ENCODE results near the gene LETM1.

LETM1 gene

GRCh38 chr4:1890979-1891570 is 35.1 kb upstream of the LETM1 start:
- H3K4me1 ChIP-seq (ENCODE audit: control insufficient read depth in 2 of 2, insufficient read depth in 1 of 2, low read depth in 1 of 2, low read length in 2 of 2) = no peaks in the 10 kb centered on the region
- H2BK5ac ChIP-seq (ENCODE audit: low read length) = no peak overlapping the region
- H4K91ac ChIP-seq (ENCODE audit: low read depth, low read length, poor library complexity) = no peak overlapping the region
- no peak overlapping the region for H3K23ac ChIP-seq (ENCODE audit: low read depth, low read length, poor library complexity)
- H2BK12ac ChIP-seq (ENCODE audit: low read length) = no peak overlapping the region
- no peak overlapping the region for H3K18ac ChIP-seq (ENCODE audit: low read length)
- H3K4ac ChIP-seq (ENCODE audit: low read length) = no peak overlapping the region
- no peaks in the 10 kb centered on the region for H3K27me3 ChIP-seq (ENCODE audit: control insufficient read depth in 3 of 3, insufficient read depth in 3 of 3, low read depth in 1 of 3, low read length in 3 of 3)
- H3K14ac ChIP-seq (ENCODE audit: low read length) = no peak overlapping the region
- H2BK15ac ChIP-seq (ENCODE audit: low read length) = no peak overlapping the region
- DNase-seq (ENCODE audit: low spot score) = no peak
- peaks cover 13% of the 10 kb centered on the region for H3K79me1 ChIP-seq (ENCODE audit: low read depth, low read length)
- H3K4me3 ChIP-seq (ENCODE audit: low read length in 2 of 2) = no peak overlapping the region
- peaks cover 6 to 79% of the 10 kb centered on the region in 2 donors for H3K36me3 ChIP-seq (replicated peaks in 1 of 2; ENCODE audit: control insufficient read depth in 2 of 2, insufficient read depth in 2 of 2, low read length in 2 of 2)
- H3K9ac ChIP-seq (ENCODE audit: low read depth, low read length, poor library complexity) = no peak overlapping the region
- H2BK120ac ChIP-seq (ENCODE audit: low read depth, low read length) = no peak overlapping the region
- peaks cover 0 to 17% of the 10 kb centered on the region in 2 donors for H3K9me3 ChIP-seq (replicated peaks in 1 of 2; ENCODE audit: control insufficient read depth in 2 of 2, insufficient read depth in 1 of 2, low read depth in 1 of 2, low read length in 2 of 2)
- no peak overlapping the region for H3K27ac ChIP-seq (replicated peaks; ENCODE audit: low read length)
- no peak overlapping the region for H2AK5ac ChIP-seq (ENCODE audit: low read depth, low read length)
- no peak overlapping the region for H4K8ac ChIP-seq (ENCODE audit: low read depth, low read length)
- no peak overlapping the region for H2AFZ ChIP-seq (ENCODE audit: low read length)
- no CpG with 5 or more reads among the region's 11 CpGs for WGBS, 2 donors (ENCODE audit: extremely low coverage in 2 of 2, insufficient read length in 2 of 2, insufficient replicate concordance in 1 of 2)
- no peak overlapping the region for H3K4me2 ChIP-seq (ENCODE audit: insufficient read depth, low read length, poor library complexity, severe bottlenecking)

- Histone ChIP-seq H3K9me3 (replicated peaks in 1 of 2; ENCODE audit: control insufficient read depth in 2 of 2, insufficient read depth in 1 of 2, low read depth in 1 of 2, low read length in 2 of 2) (peaks cover 2 to 11% of the 10 kb centered on the region in 2 donors), H3K27ac (replicated peaks; ENCODE audit: low read length) (no peak overlapping the region), H3K4me2 (ENCODE audit: insufficient read depth, low read length, poor library complexity, severe bottlenecking) (no peak overlapping the region), H3K79me1 (ENCODE audit: low read depth, low read length) (peaks cover 13% of the 10 kb centered on the region), H2AK5ac (ENCODE audit: low read depth, low read length) (no peak overlapping the region), H2BK12ac (ENCODE audit: low read length) (no peak overlapping the region), H3K4me1 (ENCODE audit: control insufficient read depth in 2 of 2, insufficient read depth in 1 of 2, low read depth in 1 of 2, low read length in 2 of 2) (peaks cover 0 to 2% of the 10 kb centered on the region in 2 donors), H2BK15ac (ENCODE audit: low read length) (no peak overlapping the region), H3K23ac (ENCODE audit: low read depth, low read length, poor library complexity) (no peak overlapping the region), H4K91ac (ENCODE audit: low read depth, low read length, poor library complexity) (no peak overlapping the region), H3K9ac (ENCODE audit: low read depth, low read length, poor library complexity) (no peak overlapping the region), H3K18ac (ENCODE audit: low read length) (no peak overlapping the region), H3K27me3 (ENCODE audit: control insufficient read depth in 3 of 3, insufficient read depth in 3 of 3, low read depth in 1 of 3, low read length in 3 of 3) (no peaks in the 10 kb centered on the region), H3K4me3 (ENCODE audit: low read length in 2 of 2) (no peak overlapping the region), H2BK5ac (ENCODE audit: low read length) (no peak overlapping the region), H2BK120ac (ENCODE audit: low read depth, low read length) (no peak overlapping the region), H3K4ac (ENCODE audit: low read length) (no peak overlapping the region), H3K36me3 (replicated peaks in 1 of 2; ENCODE audit: control insufficient read depth in 2 of 2, insufficient read depth in 2 of 2, low read length in 2 of 2) (peaks cover 7 to 61% of the 10 kb centered on the region in 2 donors), H3K14ac (ENCODE audit: low read length) (no peak overlapping the region), H4K8ac (ENCODE audit: low read depth, low read length) (no peak overlapping the region), H2AFZ (ENCODE audit: low read length) (no peak overlapping the region)
- no peak for DNase-seq (ENCODE audit: low spot score)
- no CpG with 5 or more reads among the region's 2 CpGs for WGBS, 2 donors (ENCODE audit: extremely low coverage in 2 of 2, insufficient read length in 2 of 2, insufficient replicate concordance in 1 of 2)
Measured at GRCh38 chr4:1887052-1887451, 31.1 kb upstream of the LETM1 start.

DNA sequence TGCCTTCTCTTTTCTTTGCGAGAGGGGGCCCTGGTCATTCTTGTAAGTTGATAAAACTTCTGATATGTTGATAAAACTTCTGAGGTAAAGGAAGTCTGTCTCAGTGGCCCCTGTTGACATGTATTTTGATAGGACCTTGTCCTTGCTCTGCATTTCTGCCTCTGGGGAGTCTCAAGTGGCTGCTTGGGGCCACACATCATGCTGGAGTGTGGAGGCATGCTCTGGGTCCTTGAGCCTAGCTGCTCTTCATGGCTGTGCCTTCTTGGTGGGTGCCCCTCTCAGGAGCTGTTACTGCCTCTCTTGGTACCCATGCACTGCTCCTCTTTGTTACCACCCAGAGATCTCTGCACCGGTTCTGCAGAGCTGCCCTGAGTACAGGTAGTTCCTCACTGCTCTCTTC is 29.5 kb upstream of the LETM1 start:
- Histone ChIP-seq H2AFZ (ENCODE audit: low read length) (no peak overlapping the region), H3K4me3 (ENCODE audit: low read length in 2 of 2) (no peak overlapping the region), H2BK12ac (ENCODE audit: low read length) (no peak overlapping the region), H4K91ac (ENCODE audit: low read depth, low read length, poor library complexity) (no peak overlapping the region), H3K9me3 (replicated peaks in 1 of 2; ENCODE audit: control insufficient read depth in 2 of 2, insufficient read depth in 1 of 2, low read depth in 1 of 2, low read length in 2 of 2) (peaks cover 2 to 16% of the 10 kb centered on the region in 2 donors), H3K36me3 (replicated peaks in 1 of 2; ENCODE audit: control insufficient read depth in 2 of 2, insufficient read depth in 2 of 2, low read length in 2 of 2) (peaks cover 5 to 60% of the 10 kb centered on the region in 2 donors), H2AK5ac (ENCODE audit: low read depth, low read length) (no peak overlapping the region), H3K4me1 (ENCODE audit: control insufficient read depth in 2 of 2, insufficient read depth in 1 of 2, low read depth in 1 of 2, low read length in 2 of 2) (peaks cover under 1 to 2% of the 10 kb centered on the region in 2 donors), H3K79me1 (ENCODE audit: low read depth, low read length) (peaks cover 8% of the 10 kb centered on the region), H2BK15ac (ENCODE audit: low read length) (no peak overlapping the region), H3K4me2 (ENCODE audit: insufficient read depth, low read length, poor library complexity, severe bottlenecking) (no peak overlapping the region), H3K23ac (ENCODE audit: low read depth, low read length, poor library complexity) (peak overlapping the region; percentile 62), H3K14ac (ENCODE audit: low read length) (no peak overlapping the region), H4K8ac (ENCODE audit: low read depth, low read length) (no peak overlapping the region), H3K27ac (replicated peaks; ENCODE audit: low read length) (no peak overlapping the region), H3K4ac (ENCODE audit: low read length) (no peak overlapping the region), H2BK120ac (ENCODE audit: low read depth, low read length) (no peak overlapping the region), H3K18ac (ENCODE audit: low read length) (peak overlapping the region; percentile 28), H3K27me3 (ENCODE audit: control insufficient read depth in 3 of 3, insufficient read depth in 3 of 3, low read depth in 1 of 3, low read length in 3 of 3) (no peaks in the 10 kb centered on the region), H2BK5ac (ENCODE audit: low read length) (no peak overlapping the region), H3K9ac (ENCODE audit: low read depth, low read length, poor library complexity) (no peak overlapping the region)
- WGBS, 2 donors (ENCODE audit: extremely low coverage in 2 of 2, insufficient read length in 2 of 2, insufficient replicate concordance in 1 of 2) = no CpG with 5 or more reads among the region's 2 CpGs
- no peak for DNase-seq (ENCODE audit: low spot score)

DNA sequence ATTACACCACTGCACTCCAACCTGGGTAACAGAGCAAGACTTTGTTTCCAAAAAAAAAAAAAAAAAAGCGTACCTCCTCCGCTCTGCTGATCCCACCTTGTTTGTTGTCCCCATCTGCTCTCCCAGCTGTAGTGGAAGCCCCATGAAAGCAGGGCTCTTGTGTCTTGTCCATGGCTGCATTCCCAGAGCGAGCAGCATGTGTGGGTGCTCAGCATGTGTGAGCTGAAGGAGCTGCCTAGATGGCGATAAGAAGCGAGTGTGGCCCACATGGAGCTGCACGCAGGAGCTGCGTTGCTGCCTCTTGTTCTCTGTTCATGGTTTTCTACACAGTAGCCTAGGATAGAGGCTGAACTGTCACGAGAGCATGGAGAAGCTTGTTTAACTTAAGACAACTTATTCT is 27.6 kb upstream of the LETM1 start:
- H2AFZ ChIP-seq (ENCODE audit: low read length) = no peak overlapping the region
- no peak overlapping the region for H3K27ac ChIP-seq (replicated peaks; ENCODE audit: low read length)
- H3K9me3 ChIP-seq (replicated peaks in 1 of 2; ENCODE audit: control insufficient read depth in 2 of 2, insufficient read depth in 1 of 2, low read depth in 1 of 2, low read length in 2 of 2) = peaks cover 5% of the 10 kb centered on the region in 2 donors
- no peak overlapping the region for H3K4ac ChIP-seq (ENCODE audit: low read length)
- H3K4me3 ChIP-seq (ENCODE audit: low read length in 2 of 2) = peak overlapping the region in 1 of 2 donors; percentile 61
- H3K23ac ChIP-seq (ENCODE audit: low read depth, low read length, poor library complexity) = no peak overlapping the region
- peaks cover 8 to 11% of the 10 kb centered on the region in 2 donors for H3K4me1 ChIP-seq (ENCODE audit: control insufficient read depth in 2 of 2, insufficient read depth in 1 of 2, low read depth in 1 of 2, low read length in 2 of 2)
- H2AK5ac ChIP-seq (ENCODE audit: low read depth, low read length) = no peak overlapping the region
- no peak overlapping the region for H3K14ac ChIP-seq (ENCODE audit: low read length)
- no peak overlapping the region for H3K18ac ChIP-seq (ENCODE audit: low read length)
- no peaks in the 10 kb centered on the region for H3K27me3 ChIP-seq (ENCODE audit: control insufficient read depth in 3 of 3, insufficient read depth in 3 of 3, low read depth in 1 of 3, low read length in 3 of 3)
- no peak overlapping the region for H4K8ac ChIP-seq (ENCODE audit: low read depth, low read length)
- no peak overlapping the region for H2BK120ac ChIP-seq (ENCODE audit: low read depth, low read length)
- H2BK12ac ChIP-seq (ENCODE audit: low read length) = no peak overlapping the region
- H3K36me3 ChIP-seq (replicated peaks in 1 of 2; ENCODE audit: control insufficient read depth in 2 of 2, insufficient read depth in 2 of 2, low read length in 2 of 2) = peaks cover 8 to 53% of the 10 kb centered on the region in 2 donors
- H3K4me2 ChIP-seq (ENCODE audit: insufficient read depth, low read length, poor library complexity, severe bottlenecking) = no peak overlapping the region
- no peak overlapping the region for H4K91ac ChIP-seq (ENCODE audit: low read depth, low read length, poor library complexity)
- no peak overlapping the region for H2BK15ac ChIP-seq (ENCODE audit: low read length)
- peak overlapping the region; percentile 50 for H3K9ac ChIP-seq (ENCODE audit: low read depth, low read length, poor library complexity)
- peaks cover 8% of the 10 kb centered on the region for H3K79me1 ChIP-seq (ENCODE audit: low read depth, low read length)
- H2BK5ac ChIP-seq (ENCODE audit: low read length) = no peak overlapping the region
- DNase-seq (ENCODE audit: low spot score) = no peak
- no CpG with 5 or more reads among the region's 8 CpGs for WGBS, 2 donors (ENCODE audit: extremely low coverage in 2 of 2, insufficient read length in 2 of 2, insufficient replicate concordance in 1 of 2)

All from neuronal stem cell (in vitro differentiated cells).